ENCODE data around the gene MYO5B.

DNA sequence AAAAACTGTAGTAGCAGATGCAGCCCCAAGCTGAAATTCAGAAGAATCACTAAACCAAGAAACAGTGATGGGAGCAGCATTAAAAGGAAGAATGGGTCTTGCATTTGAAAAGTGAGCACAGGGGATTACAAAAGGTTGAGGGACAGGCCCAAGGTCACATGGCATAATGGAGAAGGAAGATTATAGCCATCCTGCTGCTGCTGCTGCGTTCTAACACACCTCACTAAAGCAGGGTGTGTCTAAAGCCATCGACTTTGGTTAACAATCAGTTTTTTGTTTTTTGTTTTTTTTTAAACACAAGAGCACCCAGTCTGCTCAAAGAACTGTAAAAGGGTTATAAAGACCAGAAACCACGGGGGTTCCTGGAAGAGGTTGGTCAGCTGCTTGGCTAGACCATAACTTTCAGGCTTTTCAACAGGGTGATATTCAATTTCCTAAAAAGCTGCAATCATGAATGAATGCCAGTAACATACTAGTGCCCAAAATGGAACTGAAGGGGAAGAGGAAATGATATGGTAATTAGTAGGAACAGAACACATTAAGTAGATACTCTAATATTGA lies 102.6 kb downstream of the MYO5B start:
- TF ChIP-seq CTCF (conservative IDR thresholded peaks at IDR 0.05; ENCODE audit: low read depth, low read length) (no peak), MAZ (IDR thresholded peaks at IDR 0.05; ENCODE audit: borderline replicate concordance, low read depth, low read length) (no peak), POLR2A (IDR thresholded peaks at IDR 0.05; ENCODE audit: low read depth, low read length) (no peak), CEBPB (IDR thresholded peaks at IDR 0.05; ENCODE audit: low read depth, low read length) (no peak), ELK1 (IDR thresholded peaks at IDR 0.05; ENCODE audit: borderline replicate concordance, low read depth, low read length) (no peak), RCOR1 (IDR thresholded peaks at IDR 0.05; ENCODE audit: insufficient replicate concordance, low read length) (no peak), NFE2L2 (IDR thresholded peaks at IDR 0.05; ENCODE audit: low read depth, low read length) (no peak)
- TF ChIP-seq, protein P1, sequence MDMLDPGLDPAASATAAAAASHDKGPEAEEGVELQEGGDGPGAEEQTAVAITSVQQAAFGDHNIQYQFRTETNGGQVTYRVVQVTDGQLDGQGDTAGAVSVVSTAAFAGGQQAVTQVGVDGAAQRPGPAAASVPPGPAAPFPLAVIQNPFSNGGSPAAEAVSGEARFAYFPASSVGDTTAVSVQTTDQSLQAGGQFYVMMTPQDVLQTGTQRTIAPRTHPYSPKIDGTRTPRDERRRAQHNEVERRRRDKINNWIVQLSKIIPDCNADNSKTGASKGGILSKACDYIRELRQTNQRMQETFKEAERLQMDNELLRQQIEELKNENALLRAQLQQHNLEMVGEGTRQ (IDR thresholded peaks at IDR 0.05; ENCODE audit: low read depth, low read length) = no peak

All from IMR-90 (cell line).